KOPT-K1 (cell line): Measurements from ENCODE around the gene CD81.
"Not testable (repeated sequence)": the region's sequence is repeated elsewhere in the genome, so short reads cannot be mapped to it uniquely, and the experiment has no call there.

Source experiments
- H3K27ac ChIP-seq: fragments of 200-600 bp; sonication (generic); 2 replicates; pipeline ENCODE4 v1.5.1; 2016; ENCODE audit warnings: antibody characterized with exemption, mild to moderate bottlenecking, low read depth, low read length; ENCODE audit not compliant: poor library complexity, severe bottlenecking
- H3K36me3 ChIP-seq: fragments of 200-600 bp; sonication (generic); 2 replicates; pipeline ENCODE4 v1.5.1; 2017; ENCODE audit warnings: antibody characterized with exemption, mild to moderate bottlenecking, low read length, moderate library complexity; ENCODE audit not compliant: insufficient read depth
- H3K9me3 ChIP-seq: fragments of 200-600 bp; sonication (generic); 2 replicates; pipeline ENCODE4 v1.5.1; 2017; ENCODE audit warnings: antibody characterized with exemption, low read length, mild to moderate bottlenecking; ENCODE audit not compliant: insufficient read depth, poor library complexity, severe bottlenecking

The CD81 gene

GRCh38 chr11:2363577-2364370, 13.3 kb upstream of the CD81 start:
- no peak overlapping the region for H3K27ac ChIP-seq
- H3K9me3 ChIP-seq, result no peaks in the 10 kb centered on the region
- no peaks in the 10 kb centered on the region for H3K36me3 ChIP-seq

DNA sequence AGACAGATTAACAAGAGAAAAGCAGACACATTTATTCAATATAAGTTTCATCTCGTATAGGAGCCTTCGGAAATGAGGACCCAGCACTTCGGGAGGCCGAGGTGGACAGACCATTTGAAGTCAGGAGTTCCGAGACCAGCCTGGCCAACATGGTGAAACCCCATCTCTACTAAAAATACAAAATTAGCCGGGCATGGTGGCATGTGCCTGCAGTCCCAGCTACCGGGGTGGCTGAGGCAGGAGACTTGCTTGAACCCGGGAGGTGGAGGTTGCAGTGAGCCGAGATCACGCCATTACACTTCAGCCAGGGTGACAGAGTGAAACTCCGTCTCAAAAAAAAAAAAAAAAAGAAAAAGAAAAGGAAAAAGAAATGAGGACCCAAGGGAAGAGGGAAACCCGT, 12.7 kb upstream of the CD81 start:
- H3K36me3 ChIP-seq, H3K9me3 ChIP-seq, H3K27ac ChIP-seq: not testable (repeated sequence)

- Histone ChIP-seq H3K36me3 (no peaks in the 10 kb centered on the region), H3K27ac (no peak overlapping the region), H3K9me3 (no peaks in the 10 kb centered on the region)
Observed at GRCh38 chr11:2365571-2366210, 11.4 kb upstream of the CD81 start.

GRCh38 chr11:2366276-2366675, 10.8 kb upstream of the CD81 start:
- no peaks in the 10 kb centered on the region for H3K36me3 ChIP-seq
- no peaks in the 10 kb centered on the region for H3K9me3 ChIP-seq
- H3K27ac ChIP-seq, result no peak overlapping the region

GRCh38 chr11:2366733-2367132, 10.4 kb upstream of the CD81 start:
- no peaks in the 10 kb centered on the region for H3K9me3 ChIP-seq
- H3K27ac ChIP-seq, result no peak overlapping the region
- no peaks in the 10 kb centered on the region for H3K36me3 ChIP-seq

- Histone ChIP-seq H3K36me3 (no peaks in the 10 kb centered on the region), H3K27ac (no peak overlapping the region), H3K9me3 (no peaks in the 10 kb centered on the region)
Observed at GRCh38 chr11:2367266-2368160, 9.6 kb upstream of the CD81 start.

- Histone ChIP-seq H3K36me3 (no peaks in the 10 kb centered on the region), H3K27ac (no peak overlapping the region), H3K9me3 (no peaks in the 10 kb centered on the region)
Observed at GRCh38 chr11:2368178-2368850, 8.8 kb upstream of the CD81 start.

DNA sequence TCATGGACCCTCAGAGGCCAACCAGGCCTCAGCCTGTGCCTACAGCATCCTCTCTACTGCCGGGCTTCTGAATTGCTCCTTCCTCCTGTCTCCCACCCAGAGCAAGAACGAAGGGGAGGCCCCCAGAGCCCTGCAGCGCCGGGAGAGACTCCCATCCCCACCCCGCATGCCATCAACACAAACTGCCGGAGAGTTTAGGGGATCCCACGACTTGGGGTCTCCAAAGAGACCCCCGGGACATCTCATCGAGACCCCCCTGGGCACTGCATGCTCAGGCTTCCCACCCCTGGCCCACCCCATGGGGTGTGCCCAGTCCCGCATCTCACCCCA, 8.3 kb upstream of the CD81 start:
- no peak overlapping the region for H3K27ac ChIP-seq
- H3K36me3 ChIP-seq, result no peaks in the 10 kb centered on the region
- no peaks in the 10 kb centered on the region for H3K9me3 ChIP-seq

- no peak overlapping the region for H3K27ac ChIP-seq
- H3K9me3 ChIP-seq, result no peaks in the 10 kb centered on the region
- no peaks in the 10 kb centered on the region for H3K36me3 ChIP-seq
Observed at GRCh38 chr11:2369320-2369719, 7.8 kb upstream of the CD81 start.

GRCh38 chr11:2369896-2370295, 7.2 kb upstream of the CD81 start:
- Histone ChIP-seq H3K9me3 (no peaks in the 10 kb centered on the region), H3K27ac (no peak overlapping the region), H3K36me3 (no peaks in the 10 kb centered on the region)

DNA sequence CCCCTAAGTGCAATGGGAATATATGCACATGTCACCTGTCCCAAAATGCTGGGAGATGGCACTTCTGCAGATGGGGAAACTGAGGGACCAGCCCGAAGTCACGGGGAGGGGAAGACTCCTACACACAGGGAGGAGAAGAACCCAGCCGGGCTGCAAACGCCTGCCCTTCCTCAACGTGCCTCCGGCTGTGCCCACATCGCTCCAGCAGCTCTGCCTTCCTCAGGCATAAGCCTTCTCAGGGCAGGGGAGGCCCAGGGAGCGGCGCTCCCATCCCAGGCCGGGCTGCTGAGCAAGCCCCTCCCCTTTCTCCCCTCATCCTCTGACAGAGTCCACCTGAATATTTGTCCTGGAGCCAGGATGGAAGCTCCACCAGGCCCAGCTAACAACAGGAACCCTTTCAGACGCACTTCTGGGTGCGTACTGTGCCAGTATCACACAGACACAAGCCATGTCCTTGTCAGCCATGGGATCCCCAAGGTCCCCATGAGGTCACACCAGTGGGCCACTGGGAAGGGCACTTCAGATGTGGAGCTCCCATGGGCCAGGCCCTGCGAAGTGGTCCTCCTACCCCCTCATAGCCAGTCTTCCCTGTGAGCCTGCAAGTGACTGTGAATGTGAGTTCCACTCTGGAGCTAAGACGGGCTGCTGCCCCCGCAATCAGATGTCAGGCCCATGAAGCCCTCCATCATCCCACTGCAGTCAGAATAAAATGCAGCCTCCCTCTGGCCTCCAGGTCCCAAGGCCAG, 2.5 kb upstream of the CD81 start:
- Histone ChIP-seq H3K36me3 (peaks cover 7% of the 10 kb centered on the region; the same call in 1 of the 2 replicates), H3K9me3 (no peaks in the 10 kb centered on the region)

DNA sequence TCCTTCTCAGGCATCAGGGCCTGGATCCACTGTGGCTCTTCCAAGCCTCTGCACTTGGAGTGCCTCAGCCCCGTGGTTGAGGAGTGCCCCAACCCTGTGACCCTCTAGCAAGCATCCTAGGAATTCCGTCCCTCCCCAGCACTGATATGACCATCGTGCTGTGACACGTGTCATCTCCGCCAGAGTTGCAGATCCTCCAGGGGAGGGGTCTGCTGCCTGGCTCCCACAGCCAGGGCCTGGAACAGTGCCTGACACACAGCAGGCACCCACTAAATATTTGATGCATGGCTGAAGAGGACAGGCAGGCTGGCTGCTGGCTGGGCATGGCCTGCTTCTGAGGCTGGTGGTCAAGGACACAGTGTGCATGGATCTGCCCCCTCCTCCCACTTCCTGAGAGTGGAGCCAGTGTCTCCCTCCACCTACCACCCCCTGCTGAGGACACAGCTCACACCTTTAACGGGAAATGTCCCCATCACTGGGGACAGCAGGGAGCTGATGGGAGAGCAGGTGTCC, 1.7 kb upstream of the CD81 start:
- Histone ChIP-seq H3K9me3 (no peaks in the 10 kb centered on the region), H3K36me3 (peaks cover 14% of the 10 kb centered on the region; the same call in 1 of the 2 replicates), H3K27ac (no peak overlapping the region)

More for the DNA sequence above, 2.5 kb upstream of the CD81 start:
- H3K27ac ChIP-seq, result no peak overlapping the region

GRCh38 chr11:2375964-2376551, 1.1 kb upstream of the CD81 start:
- no peaks in the 10 kb centered on the region for H3K9me3 ChIP-seq
- peaks cover 21% of the 10 kb centered on the region; the same call in 1 of the 2 replicates for H3K36me3 ChIP-seq
- no peak overlapping the region for H3K27ac ChIP-seq
